B cell (primary cell): Measurements from ENCODE around the gene MYL11. TPM values are rescaled to one million over a fixed set of nuclear protein-coding genes. Genes with fewer than 3 reads are reported as not detected.

ENCODE experiments used
- ATAC-seq: fragments of 200-7000 bp; cut with Tn5 transposase; one replicate; pipeline ENCODE4 v1.10.0; 2021; ENCODE audit warnings: low read depth, mild to moderate bottlenecking, moderate number of reproducible peaks, moderate library complexity
- CTCF ChIA-PET: fragments of 350-600 bp; sonication (Branson Sonifier 250); formaldehyde crosslinking; loops from one replicate; lab custom pipeline; 2021; ENCODE audit warnings: antibody characterized with exemption, inconsistent platforms; lab: Charles Lee
- POLR2A ChIA-PET: fragments of 350-600 bp; sonication (Branson Sonifier 250); formaldehyde crosslinking; loops from one replicate; lab custom pipeline; 2021; ENCODE audit warnings: antibody characterized with exemption; lab: Charles Lee
- DNase-seq: peaks from one replicate; pipeline ENCODE4 v3.0.0; 2013
- H2AFZ ChIP-seq: 2 replicates; pipeline ENCODE4 v1.6.1; 2012; ENCODE audit warnings: mild to moderate bottlenecking, low read depth, low read length; ENCODE audit not compliant: insufficient read depth, poor library complexity, severe bottlenecking
- H3K27ac ChIP-seq, 2 donors: 1 replicate in 1 of 2; 2 replicates in 1 of 2; pipeline ENCODE4 v1.5.1; 2012 to 2013; ENCODE audit warnings: low read length in 2 of 2, mild to moderate bottlenecking in 2 of 2, moderate library complexity in 1 of 2
- H3K27me3 ChIP-seq, 4 experiments: fragments of 200-600 bp in 1 of 4; sonication (generic) in 1 of 4; replicated peaks in 1 of 4; 1 replicate in 2 of 4; 2 replicates in 2 of 4; pipeline versions ENCODE4 v1.6.1 to v1.7.0; 2013 to 2016; ENCODE audit warnings: low read length in 3 of 4, mild to moderate bottlenecking in 2 of 4, mixed read lengths in 1 of 4, moderate library complexity in 1 of 4; ENCODE audit not compliant: insufficient read depth in 4 of 4, control insufficient read depth in 3 of 4; ENCODE audit errors: control extremely low read depth in 1 of 4
- H3K36me3 ChIP-seq, 2 experiments: replicated peaks in 1 of 2; 1 replicate in 1 of 2; 2 replicates in 1 of 2; pipeline versions ENCODE4 v1.6.1 to v1.7.1; 2013; ENCODE audit warnings: low read length in 1 of 2; ENCODE audit not compliant: insufficient read depth in 2 of 2, control insufficient read depth in 1 of 2; ENCODE audit errors: control extremely low read depth in 1 of 2, extremely low read depth in 1 of 2
- H3K4me1 ChIP-seq, 2 donors: fragments of 200-600 bp in 1 of 2; sonication (generic) in 1 of 2; 1 replicate in 1 of 2; 2 replicates in 1 of 2; pipeline versions ENCODE4 v1.5.1 to v1.6.1; 2013 to 2017; ENCODE audit warnings: low read length in 2 of 2; ENCODE audit not compliant: control insufficient read depth in 2 of 2, insufficient read depth in 2 of 2
- H3K4me2 ChIP-seq: replicated peaks from 2 replicates; pipeline ENCODE3; 2012; ENCODE audit warnings: mild to moderate bottlenecking, low read depth, low read length; ENCODE audit not compliant: poor library complexity, severe bottlenecking
- H3K4me3 ChIP-seq, 5 experiments: fragments of 200-600 bp in 1 of 5; sonication (generic) in 1 of 5; 1 replicate in 3 of 5; 2 replicates in 2 of 5; pipeline versions ENCODE4 v1.5.1 to v1.7.0; 2011 to 2016; ENCODE audit warnings: low read length in 4 of 5, mild to moderate bottlenecking in 4 of 5, low read depth in 2 of 5, control low read depth in 1 of 5, moderate library complexity in 1 of 5; ENCODE audit not compliant: insufficient read depth in 1 of 5; ENCODE audit errors: control extremely low read depth in 1 of 5, extremely low read depth in 1 of 5
- H3K79me2 ChIP-seq: fragments of 200-600 bp; sonication (generic); one replicate; pipeline ENCODE4 v1.6.0; 2016; ENCODE audit warnings: low read length; ENCODE audit not compliant: control insufficient read depth, insufficient read depth
- H3K9ac ChIP-seq: fragments of 200-600 bp; sonication (generic); 2 replicates; pipeline ENCODE4 v1.6.1; 2017; ENCODE audit warnings: mild to moderate bottlenecking, low read length, moderate library complexity
- H3K9me3 ChIP-seq, 3 donors: one replicate each; pipeline versions ENCODE4 v1.6.1 to v1.7.1; 2013; ENCODE audit warnings: low read length in 2 of 3; ENCODE audit not compliant: control insufficient read depth in 2 of 3, insufficient read depth in 1 of 3; ENCODE audit errors: control extremely low read depth in 1 of 3
- H4K20me1 ChIP-seq: 2 replicates; pipeline ENCODE4 v1.6.0; 2012; ENCODE audit warnings: mild to moderate bottlenecking, low read length; ENCODE audit not compliant: insufficient read depth, control insufficient read depth, poor library complexity, severe bottlenecking
- H3K27ac Mint-ChIP-seq: one replicate; pipeline ENCODE4 v1.8.0; 2021; ENCODE audit warnings: mixed read lengths
- H3K27me3 Mint-ChIP-seq: one replicate; pipeline ENCODE4 v1.8.0; 2021; ENCODE audit warnings: mixed read lengths
- H3K4me1 Mint-ChIP-seq: one replicate; pipeline ENCODE4 v1.8.0; 2021; ENCODE audit warnings: mixed read lengths
- H3K4me3 Mint-ChIP-seq: one replicate; pipeline ENCODE4 v1.8.0; 2021; ENCODE audit warnings: mixed read lengths
- H3K9me3 Mint-ChIP-seq: one replicate; pipeline ENCODE4 v1.8.0; 2022; ENCODE audit warnings: mixed read lengths; ENCODE audit not compliant: insufficient read depth
- EZH2 ChIP-seq: IDR thresholded peaks from 2 replicates; pipeline ENCODE4 v1.6.1; 2012; ENCODE audit warnings: borderline replicate concordance, low read depth, mild to moderate bottlenecking, moderate library complexity, low read length; ENCODE audit not compliant: insufficient read depth, poor library complexity, severe bottlenecking
- WGBS: methylation state at CpG from one replicate; pipeline ENCODE4 v1.1.5; 2013; ENCODE audit warnings: missing lambda C conversion rate; ENCODE audit not compliant: insufficient coverage; 5-methylcytosine and 5-hydroxymethylcytosine counted together
- intact Hi-C: fragments of 100-400 bp; cut with micrococcal nuclease; formaldehyde crosslinking; loops from one replicate; pipeline ENCODE4 v1.10.0; 2022
- polyA plus RNA-seq: library from polyadenylated mRNA; depleted of rRNA; stranded (reverse); fragments of >200 nt; gene quantifications from 2 replicates; pipeline ENCODE4 v1.2.3, GENCODE V29; 2012
- total RNA-seq, 2 donors: library from RNA; stranded (reverse); fragments of 120-200 nt in 1 of 2; gene quantifications; 1 replicate in 1 of 2; 2 replicates in 1 of 2; pipeline versions ENCODE4 v1.2.3 to v1.2.4, GENCODE V29; 2013 to 2022
- TF ChIP-seq, protein P1 (sequence below): fragments of 200-600 bp; IDR thresholded peaks from one replicate; pipeline ENCODE4 v1.8.0; 2022; ENCODE audit warnings: antibody characterized with exemption, mild to moderate bottlenecking

Gene MYL11
- total and polyA plus RNA-seq, 2 donors (not counting 1 experiment from before 2014, with no cell fraction given): 3.6 TPM; not detected in 1

GRCh38 chr16:30357715-30358576 lies 16.7 kb upstream of the MYL11 start:
- peaks cover 0 to 38% of the 10 kb centered on the region in 2 experiments for H3K36me3 ChIP-seq
- H3K4me1 ChIP-seq: peaks cover 15 to 26% of the 10 kb centered on the region in 2 donors
- H3K4me1 Mint-ChIP-seq: peaks cover 26% of the 10 kb centered on the region
- DNase-seq (peak; percentile 14), ATAC-seq (no peak)
- H3K4me3 Mint-ChIP-seq: no peak overlapping the region
- H3K79me2 ChIP-seq: peaks cover 43% of the 10 kb centered on the region
- intact Hi-C loops: no loop called here
- TF ChIP-seq, protein P1, sequence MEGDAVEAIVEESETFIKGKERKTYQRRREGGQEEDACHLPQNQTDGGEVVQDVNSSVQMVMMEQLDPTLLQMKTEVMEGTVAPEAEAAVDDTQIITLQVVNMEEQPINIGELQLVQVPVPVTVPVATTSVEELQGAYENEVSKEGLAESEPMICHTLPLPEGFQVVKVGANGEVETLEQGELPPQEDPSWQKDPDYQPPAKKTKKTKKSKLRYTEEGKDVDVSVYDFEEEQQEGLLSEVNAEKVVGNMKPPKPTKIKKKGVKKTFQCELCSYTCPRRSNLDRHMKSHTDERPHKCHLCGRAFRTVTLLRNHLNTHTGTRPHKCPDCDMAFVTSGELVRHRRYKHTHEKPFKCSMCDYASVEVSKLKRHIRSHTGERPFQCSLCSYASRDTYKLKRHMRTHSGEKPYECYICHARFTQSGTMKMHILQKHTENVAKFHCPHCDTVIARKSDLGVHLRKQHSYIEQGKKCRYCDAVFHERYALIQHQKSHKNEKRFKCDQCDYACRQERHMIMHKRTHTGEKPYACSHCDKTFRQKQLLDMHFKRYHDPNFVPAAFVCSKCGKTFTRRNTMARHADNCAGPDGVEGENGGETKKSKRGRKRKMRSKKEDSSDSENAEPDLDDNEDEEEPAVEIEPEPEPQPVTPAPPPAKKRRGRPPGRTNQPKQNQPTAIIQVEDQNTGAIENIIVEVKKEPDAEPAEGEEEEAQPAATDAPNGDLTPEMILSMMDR: no peak
- no peak for TF ChIP-seq EZH2
- no peaks in the 10 kb centered on the region for H3K9me3 Mint-ChIP-seq
- H3K9me3 ChIP-seq: no peaks in the 10 kb centered on the region
- 94% methylated on average over 29 of the region's 37 CpGs for whole genome bisulfite sequencing
- ChIA-PET CTCF (no interaction called here), POLR2A (no interaction called here)
- H4K20me1 ChIP-seq: peaks cover 12% of the 10 kb centered on the region
- no peak overlapping the region for H2AFZ ChIP-seq
- H3K27me3 ChIP-seq: no peaks in the 10 kb centered on the region
- H3K4me3 ChIP-seq: no peak overlapping the region
- no peaks in the 10 kb centered on the region for H3K27me3 Mint-ChIP-seq
- H3K9ac ChIP-seq: no peak overlapping the region
- H3K27ac Mint-ChIP-seq: no peak overlapping the region
- no peak overlapping the region for H3K4me2 ChIP-seq
- no peak overlapping the region for H3K27ac ChIP-seq

DNA sequence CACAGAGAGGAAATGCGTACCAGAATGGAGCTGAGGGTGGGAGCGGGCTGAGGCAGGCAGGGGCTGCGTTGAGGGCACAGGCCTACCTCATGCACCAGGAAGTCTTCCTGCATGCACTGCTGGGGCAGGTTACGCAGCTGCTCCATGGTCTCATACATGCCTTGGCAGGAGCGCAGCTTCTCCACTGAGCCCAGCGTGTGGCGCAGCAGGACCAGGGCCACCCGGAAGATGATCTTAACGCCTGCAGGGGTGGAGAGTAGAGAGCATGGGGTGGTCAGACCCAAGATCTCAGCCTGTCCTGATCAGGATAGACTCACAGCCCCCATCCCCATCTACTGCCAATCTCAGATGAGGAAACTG lies 16.0 kb upstream of the MYL11 start:
- CTCF ChIA-PET: interaction anchor here (0.6 kb wide), 1 partner anchor 9 kb away, joined by 4 read pairs; no protein-coding TSS in a partner anchor
- peaks cover 43% of the 10 kb centered on the region for H3K79me2 ChIP-seq

More for the DNA sequence above, 16.0 kb upstream of the MYL11 start:
- H3K4me1 ChIP-seq: peaks cover 15 to 25% of the 10 kb centered on the region in 2 donors
- Mint-ChIP-seq H3K27ac (no peak overlapping the region), H3K4me1 (peaks cover 22% of the 10 kb centered on the region), H3K27me3 (no peaks in the 10 kb centered on the region), H3K9me3 (no peaks in the 10 kb centered on the region), H3K4me3 (no peak overlapping the region)
- peaks cover 0 to 41% of the 10 kb centered on the region in 2 experiments for H3K36me3 ChIP-seq
- intact Hi-C loops: no loop called here
- no peak for TF ChIP-seq EZH2
- H2AFZ ChIP-seq: no peak overlapping the region
- no peaks in the 10 kb centered on the region for H3K9me3 ChIP-seq
- H3K27me3 ChIP-seq: no peaks in the 10 kb centered on the region
- no peak overlapping the region for H3K4me3 ChIP-seq
- no peak overlapping the region for H3K27ac ChIP-seq
- no peak overlapping the region for H3K4me2 ChIP-seq
- H4K20me1 ChIP-seq: peaks cover 11% of the 10 kb centered on the region
- DNase-seq (no peak), ATAC-seq (no peak)
- POLR2A ChIA-PET: no interaction called here
- H3K9ac ChIP-seq: no peak overlapping the region
- 98% methylated on average over 8 of the region's 9 CpGs for WGBS
